H1 (cell line): ENCODE results near the gene AGPAT2. TPM values are rescaled to one million over a fixed set of nuclear protein-coding genes. Genes with fewer than 3 reads are reported as not detected.

Experiments
- CTCF ChIA-PET: fragments of 300-600 bp; sonication (Branson Sonifier 250); formaldehyde crosslinking; loops from one replicate; lab custom pipeline; 2021; ENCODE audit not compliant: partially characterized antibody; lab: Charles Lee
- POLR2A ChIA-PET: fragments of 300-600 bp; sonication (Branson Sonifier 250); formaldehyde crosslinking; loops from one replicate; lab custom pipeline; 2021; ENCODE audit warnings: inconsistent platforms; ENCODE audit not compliant: partially characterized antibody; lab: Charles Lee
- DNase-seq, 2 experiments: peaks; one replicate each; pipeline versions ENCODE4 v3.0.0 to v3.0.0-alpha.2; 2010 to 2022; ENCODE audit warnings: low spot score in 2 of 2, low read depth in 1 of 2, mixed read lengths in 1 of 2
- FAIRE-seq: peaks from 2 replicates; lab custom pipeline; 2011; peaks lifted over from hg19 to GRCh38; lab: Jason Lieb, UNC
- H2AFZ ChIP-seq: 2 replicates; pipeline ENCODE4 v1.8.1; 2012; ENCODE audit warnings: low read length, inconsistent platforms
- H2AK5ac ChIP-seq: 2 replicates; pipeline ENCODE4 v1.6.1; 2013; ENCODE audit warnings: low read depth, low read length
- H2BK120ac ChIP-seq: replicated peaks from 2 replicates; pipeline ENCODE3; 2013; ENCODE audit warnings: low read depth, low read length, inconsistent platforms
- H2BK12ac ChIP-seq: 2 replicates; pipeline ENCODE4 v1.6.1; 2013; ENCODE audit warnings: low read depth, low read length
- H2BK15ac ChIP-seq: 2 replicates; pipeline ENCODE4 v1.6.1; 2013; ENCODE audit warnings: low read length
- H2BK20ac ChIP-seq: 2 replicates; pipeline ENCODE4 v1.6.1; 2013; ENCODE audit warnings: low read length
- H2BK5ac ChIP-seq: 2 replicates; pipeline ENCODE4 v1.6.1; 2013; ENCODE audit warnings: low read depth, low read length
- H3K14ac ChIP-seq: 2 replicates; pipeline ENCODE4 v1.6.1; 2013; ENCODE audit warnings: inconsistent platforms; ENCODE audit not compliant: insufficient read length
- H3K18ac ChIP-seq: 2 replicates; pipeline ENCODE4 v1.6.1; 2013; ENCODE audit warnings: low read length; ENCODE audit errors: extremely low read depth
- H3K23ac ChIP-seq: 2 replicates; pipeline ENCODE4 v1.6.1; 2013; ENCODE audit warnings: inconsistent platforms; ENCODE audit not compliant: insufficient read length
- H3K23me2 ChIP-seq: 2 replicates; pipeline ENCODE4 v1.6.1; 2013; ENCODE audit warnings: low read depth, low read length
- H3K27ac ChIP-seq: 2 replicates; pipeline ENCODE4 v1.6.1; 2011; ENCODE audit warnings: low read depth, low read length, inconsistent platforms
- H3K27me3 ChIP-seq, 4 experiments: replicated peaks in 1 of 4; 1 replicate in 1 of 4; 2 replicates in 3 of 4; pipeline versions ENCODE4 v1.6.1 to v1.8.1; 2011 to 2013; ENCODE audit warnings: low read length in 3 of 4, mild to moderate bottlenecking in 3 of 4, inconsistent platforms in 2 of 4, mixed read lengths in 2 of 4, moderate library complexity in 1 of 4; ENCODE audit not compliant: control insufficient read depth in 3 of 4, insufficient read depth in 3 of 4; ENCODE audit errors: extremely low read depth in 1 of 4
- H3K36me3 ChIP-seq, 4 experiments: 2 replicates each; pipeline versions ENCODE4 v1.6.1 to v1.8.1; 2011 to 2013; ENCODE audit warnings: mild to moderate bottlenecking in 4 of 4, low read length in 3 of 4, moderate library complexity in 2 of 4, control low read depth in 1 of 4, inconsistent platforms in 1 of 4; ENCODE audit not compliant: insufficient read depth in 4 of 4, control insufficient read depth in 2 of 4
- H3K4ac ChIP-seq: replicated peaks from 2 replicates; pipeline ENCODE3; 2013; ENCODE audit warnings: low read length, low read depth, mixed read lengths, inconsistent platforms; ENCODE audit not compliant: insufficient read length
- H3K4me1 ChIP-seq, 4 experiments: replicated peaks in 1 of 4; 1 replicate in 1 of 4; 2 replicates in 3 of 4; pipeline versions ENCODE4 v1.6.1 to v1.8.1; 2011 to 2013; ENCODE audit warnings: low read length in 3 of 4, inconsistent platforms in 2 of 4, mixed read lengths in 1 of 4; ENCODE audit not compliant: insufficient read depth in 4 of 4, control insufficient read depth in 3 of 4
- H3K4me2 ChIP-seq, 2 experiments: 2 replicates each; pipeline versions ENCODE4 v1.6.1 to v1.8.1; 2011 to 2013; ENCODE audit warnings: low read depth in 2 of 2, low read length in 2 of 2, control low read depth in 1 of 2, inconsistent platforms in 1 of 2, mild to moderate bottlenecking in 1 of 2; ENCODE audit not compliant: insufficient read depth in 1 of 2
- H3K4me3 ChIP-seq, 4 experiments: fragments of 200-600, 300-600 bp in 1 of 4; sonication (generic), shearing (Covaris generic), sonication (Bioruptor Twin) in 1 of 4; 2 replicates each; pipeline versions ENCODE4 v1.5.1 to v1.8.1; 2011 to 2016; ENCODE audit warnings: low read length in 4 of 4, low read depth in 3 of 4, control low read depth in 2 of 4, inconsistent platforms in 2 of 4, mild to moderate bottlenecking in 2 of 4, mixed read lengths in 1 of 4, moderate library complexity in 1 of 4; ENCODE audit not compliant: insufficient read depth in 2 of 4; ENCODE audit errors: extremely low read depth in 1 of 4
- H3K56ac ChIP-seq: replicated peaks from 2 replicates; pipeline ENCODE3; 2013; ENCODE audit warnings: low read depth, mild to moderate bottlenecking, mixed read lengths, low read length, inconsistent platforms; ENCODE audit not compliant: insufficient read length
- H3K79me1 ChIP-seq: 2 replicates; pipeline ENCODE4 v1.6.1; 2013; ENCODE audit warnings: low read depth, low read length, control low read depth
- H3K79me2 ChIP-seq, 2 experiments: 2 replicates each; pipeline versions ENCODE4 v1.6.1 to v1.8.1; 2012 to 2013; ENCODE audit warnings: low read length in 2 of 2, mild to moderate bottlenecking in 2 of 2, inconsistent platforms in 1 of 2; ENCODE audit not compliant: insufficient read depth in 2 of 2, control insufficient read depth in 1 of 2
- H3K9ac ChIP-seq, 4 experiments: replicated peaks in 1 of 4; 1 replicate in 1 of 4; 2 replicates in 3 of 4; pipeline versions ENCODE4 v1.6.1 to v1.8.1; 2011 to 2013; ENCODE audit warnings: low read depth in 3 of 4, low read length in 3 of 4, control low read depth in 2 of 4, mild to moderate bottlenecking in 2 of 4, moderate library complexity in 2 of 4, inconsistent platforms in 1 of 4; ENCODE audit errors: extremely low read depth in 1 of 4
- H3K9me3 ChIP-seq, 2 experiments: 2 replicates each; pipeline versions ENCODE4 v1.6.1 to v1.8.1; 2012 to 2013; ENCODE audit warnings: mild to moderate bottlenecking in 2 of 2, moderate library complexity in 2 of 2, control low read depth in 1 of 2, inconsistent platforms in 1 of 2, low read depth in 1 of 2, low read length in 1 of 2, mixed read lengths in 1 of 2; ENCODE audit not compliant: insufficient read depth in 2 of 2
- H4K20me1 ChIP-seq, 2 experiments: replicated peaks in 1 of 2; 2 replicates each; pipeline versions ENCODE3 to v1.8.1; 2011 to 2013; ENCODE audit warnings: inconsistent platforms in 2 of 2, low read length in 2 of 2, mild to moderate bottlenecking in 1 of 2; ENCODE audit not compliant: insufficient read depth in 2 of 2, control insufficient read depth in 1 of 2
- H4K5ac ChIP-seq: 2 replicates; pipeline ENCODE4 v1.6.1; 2013; ENCODE audit warnings: low read length, low read depth, mixed read lengths, inconsistent platforms; ENCODE audit not compliant: insufficient read length
- H4K8ac ChIP-seq: 2 replicates; pipeline ENCODE4 v1.8.0; 2013; ENCODE audit warnings: mild to moderate bottlenecking, moderate library complexity, low read length, inconsistent platforms; ENCODE audit not compliant: insufficient read depth; ENCODE audit errors: extremely low read depth
- H4K91ac ChIP-seq: replicated peaks from 2 replicates; pipeline ENCODE3; 2013; ENCODE audit warnings: low read length, mixed read lengths, inconsistent platforms; ENCODE audit not compliant: insufficient read length
- ATF2 ChIP-seq: IDR thresholded peaks from 2 replicates; pipeline ENCODE4 v1.6.1; 2012; ENCODE audit warnings: low read length, inconsistent platforms
- BCL11A ChIP-seq, 2 experiments: IDR thresholded peaks; one replicate each; pipeline ENCODE4 v1.6.1; 2011; ENCODE audit warnings: low read depth in 2 of 2, low read length in 2 of 2, mild to moderate bottlenecking in 2 of 2
- CEBPB ChIP-seq: IDR thresholded peaks from 2 replicates; pipeline ENCODE4 v1.6.1; 2012; ENCODE audit warnings: low read depth, low read length
- CHD1 ChIP-seq: IDR thresholded peaks from 2 replicates; pipeline ENCODE4 v1.6.1; 2012; ENCODE audit warnings: low read depth, low read length, improper control_type of control experiment
- EGR1 ChIP-seq: IDR thresholded peaks from 2 replicates; pipeline ENCODE4 v1.6.1; 2011; ENCODE audit warnings: low read depth, low read length, borderline replicate concordance
- GABPA ChIP-seq: IDR thresholded peaks from 2 replicates; pipeline ENCODE4 v1.6.1; 2011; ENCODE audit warnings: mild to moderate bottlenecking, low read length, moderate library complexity, borderline replicate concordance; ENCODE audit not compliant: insufficient read depth
- NANOG ChIP-seq: IDR thresholded peaks from 2 replicates; pipeline ENCODE4 v1.6.1; 2011; ENCODE audit warnings: low read length, low read depth, mild to moderate bottlenecking, inconsistent platforms; ENCODE audit not compliant: insufficient read depth, poor library complexity, severe bottlenecking
- POLR2A ChIP-seq, 2 experiments: IDR thresholded peaks; 1 replicate in 1 of 2; 2 replicates in 1 of 2; pipeline ENCODE4 v1.6.1; 2011; ENCODE audit warnings: low read depth in 2 of 2, low read length in 2 of 2, mild to moderate bottlenecking in 2 of 2; ENCODE audit errors: control extremely low read depth in 1 of 2
- POLR2AphosphoS5 ChIP-seq: IDR thresholded peaks from 2 replicates; pipeline ENCODE4 v1.6.1; 2011; ENCODE audit warnings: low read depth, low read length
- POU5F1 ChIP-seq: IDR thresholded peaks from 2 replicates; pipeline ENCODE4 v1.6.1; 2011; ENCODE audit warnings: low read depth, mild to moderate bottlenecking, low read length, moderate library complexity
- USF2 ChIP-seq: IDR thresholded peaks from 2 replicates; pipeline ENCODE4 v1.6.1; 2011; ENCODE audit warnings: low read length, improper control_type of control experiment
- YY1 ChIP-seq: IDR thresholded peaks from 2 replicates; pipeline ENCODE4 v1.6.1; 2011; ENCODE audit warnings: low read depth, mild to moderate bottlenecking, low read length
- WGBS, 2 experiments: shearing (Covaris generic) in 1 of 2; methylation state at CpG; one replicate each; pipeline versions ENCODE4 v1.1.6 to v1.1.7; 2013 to 2015; ENCODE audit warnings: low lambda C conversion rate in 2 of 2, mixed read lengths in 2 of 2, inconsistent platforms in 1 of 2, low coverage in 1 of 2, missing lambda C conversion rate in 1 of 2; ENCODE audit not compliant: insufficient replicate concordance in 2 of 2, insufficient coverage in 1 of 2, insufficient read length in 1 of 2; ENCODE audit errors: extremely low coverage in 1 of 2, missing lambda C conversion rate in 1 of 2; 5-methylcytosine and 5-hydroxymethylcytosine counted together
- polyA plus RNA-seq, 7 experiments: library from polyadenylated mRNA; depleted of rRNA in 3 of 7; stranded (reverse) in 5 of 7; unstranded in 2 of 7; fragments of >200 nt in 5 of 7; fragments of 200-250 nt in 2 of 7; gene quantifications; 1 replicate in 5 of 7; 2 replicates in 1 of 7; 4 replicates in 1 of 7; pipeline versions ENCODE4 v1.2.1 to v1.2.3, GENCODE V29; 2011 to 2013; ENCODE audit warnings: missing spikeins in 2 of 7, mixed read lengths in 2 of 7
- total RNA-seq: library from RNA; stranded (reverse); fragmentation: NEBNext Ultra II Directional; extraction: Animal tissue kit (Norgen Biotek cat#: 25700); gene quantifications from 2 replicates; pipeline ENCODE4 v1.2.1, GENCODE V29; 2021

The AGPAT2 gene
- total and polyA plus RNA-seq, 2 of the 8 experiments (the other 6 are each of a cell fraction or from before 2014, with no cell fraction given), result 31.6 to 37.6 TPM

GRCh38 chr9:136701668-136702053 is 14.4 kb upstream of the AGPAT2 start:
- CTCF ChIA-PET, result interaction anchor here (1.3 to 2.0 kb wide), 3 partner anchors 19 to 43 kb away, joined by 3 to 9 read pairs (median 5); no protein-coding TSS in a partner anchor
- Histone ChIP-seq H2BK5ac (no peak overlapping the region), H2AK5ac (no peak overlapping the region), H3K9me3 (no peaks in the 10 kb centered on the region), H3K4ac (no peak overlapping the region), H4K5ac (no peak overlapping the region), H2BK12ac (no peak overlapping the region), H3K23me2 (no peaks in the 10 kb centered on the region), H3K9ac (no peak overlapping the region), H3K14ac (no peak overlapping the region), H3K79me2 (no peaks in the 10 kb centered on the region), H4K20me1 (no peaks in the 10 kb centered on the region), H3K36me3 (no peaks in the 10 kb centered on the region), H3K27me3 (peaks cover 0 to 2% (median 0%) of the 10 kb centered on the region in 4 experiments; a peak in 2 of 7 replicates), H2BK20ac (no peak overlapping the region), H3K4me3 (no peak overlapping the region), H3K27ac (no peak overlapping the region), H2AFZ (no peak overlapping the region), H3K23ac (no peak overlapping the region), H3K4me2 (no peak overlapping the region; a peak in 1 of 4 replicates), H2BK15ac (no peak overlapping the region), H4K91ac (no peak overlapping the region), H3K4me1 (peaks cover 0 to 11% (median 4%) of the 10 kb centered on the region in 4 experiments; a peak in 5 of 7 replicates), H3K79me1 (no peaks in the 10 kb centered on the region), H3K18ac (no peak overlapping the region), H4K8ac (no peak overlapping the region), H2BK120ac (no peak overlapping the region), H3K56ac (no peak overlapping the region)
- DNase-seq (peak in 1 of 2 experiments; percentile 49), FAIRE-seq (no peak)
- 62% methylated on average over 8 of the region's 10 CpGs; no CpG with 5 or more reads in 1 of the 2 experiments for WGBS, 2 experiments
- POLR2A ChIA-PET, result no interaction called here
- TF ChIP-seq GABPA (no peak), YY1 (no peak), POU5F1 (no peak), POLR2AphosphoS5 (no peak), CHD1 (no peak), POLR2A (IDR thresholded peaks at IDR 0.05; ENCODE audit: control extremely low read depth in 1 of 2, low read depth in 2 of 2, low read length in 2 of 2) (no peak), NANOG (no peak), ATF2 (no peak), USF2 (no peak), EGR1 (no peak), CEBPB (no peak), BCL11A (IDR thresholded peaks at IDR 0.05; ENCODE audit: low read depth in 2 of 2, low read length in 2 of 2) (no peak)
